Mesodermal cell (in vitro differentiated cells): ENCODE data around the gene UNC5C.

Experiments used
- H3K27ac ChIP-seq: 2 replicates; pipeline ENCODE4 v1.7.0; 2013; ENCODE audit warnings: mild to moderate bottlenecking, low read depth, low read length, moderate library complexity; ENCODE audit not compliant: severe bottlenecking
- H3K36me3 ChIP-seq: 2 replicates; pipeline ENCODE4 v1.7.1; 2013; ENCODE audit warnings: mild to moderate bottlenecking, low read length, moderate library complexity; ENCODE audit not compliant: control insufficient read depth, insufficient read depth
- H3K4me1 ChIP-seq: one replicate; pipeline ENCODE4 v1.7.1; 2013; ENCODE audit warnings: mild to moderate bottlenecking, low read length; ENCODE audit not compliant: insufficient read depth, control insufficient read depth, poor library complexity, severe bottlenecking
- H3K4me3 ChIP-seq: 2 replicates; pipeline ENCODE4 v1.7.0; 2013; ENCODE audit warnings: low read length, control low read depth, mild to moderate bottlenecking; ENCODE audit not compliant: insufficient read depth, poor library complexity, severe bottlenecking; ENCODE audit errors: extremely low read depth
- H3K9me3 ChIP-seq: 2 replicates; pipeline ENCODE4 v1.7.1; 2013; ENCODE audit warnings: mild to moderate bottlenecking, low read length, moderate library complexity; ENCODE audit not compliant: control insufficient read depth
- WGBS, 2 experiments: methylation state at CpG; one replicate each; pipeline ENCODE4 v1.1.5; 2013; ENCODE audit warnings: missing lambda C conversion rate in 2 of 2; ENCODE audit not compliant: insufficient coverage in 2 of 2; 5-methylcytosine and 5-hydroxymethylcytosine counted together

UNC5C gene

DNA sequence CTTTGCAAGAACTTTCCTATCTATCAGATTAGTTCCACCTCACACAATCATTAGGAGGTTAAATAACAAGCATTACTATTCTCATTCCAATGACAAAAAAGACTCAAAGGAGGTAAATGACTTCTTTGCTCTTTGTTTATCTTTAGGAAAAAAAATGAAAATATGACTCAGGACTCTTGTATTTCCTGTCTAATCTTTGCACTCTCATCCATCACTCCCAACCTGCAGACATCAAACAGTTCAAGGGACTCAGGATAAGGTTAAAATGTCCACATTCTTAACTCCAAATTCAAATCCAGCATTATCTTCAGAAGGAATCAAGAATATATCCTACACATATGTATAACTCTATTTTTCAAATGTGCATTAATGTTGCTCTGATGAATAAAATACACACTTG is 139.6 kb downstream of the UNC5C start:
- H3K36me3 ChIP-seq: no peaks in the 10 kb centered on the region
- no peak overlapping the region for H3K4me3 ChIP-seq
- H3K27ac ChIP-seq: no peak overlapping the region
- H3K4me1 ChIP-seq: peaks cover 8% of the 10 kb centered on the region
- no peaks in the 10 kb centered on the region for H3K9me3 ChIP-seq

DNA sequence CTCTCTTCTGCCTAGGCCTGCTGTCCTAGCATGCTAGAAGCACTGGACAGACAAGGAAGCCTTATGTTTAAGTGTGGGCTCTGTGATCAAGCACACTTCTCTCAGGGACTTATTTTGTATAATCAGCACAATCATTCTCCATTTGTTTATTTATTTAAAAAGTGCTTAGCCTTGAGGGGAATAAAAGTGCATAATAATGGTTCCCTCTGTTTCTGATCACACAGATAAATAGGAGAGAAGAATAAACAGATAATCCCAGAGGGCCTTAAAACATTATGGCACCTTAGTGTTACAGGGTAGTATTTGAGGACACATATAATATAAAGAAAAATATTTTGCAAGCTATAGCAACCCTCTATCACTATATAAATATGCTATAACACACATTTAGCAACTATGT is 146.5 kb downstream of the UNC5C start:
- H3K9me3 ChIP-seq: no peaks in the 10 kb centered on the region
- no peaks in the 10 kb centered on the region for H3K4me1 ChIP-seq
- H3K36me3 ChIP-seq: no peaks in the 10 kb centered on the region
- H3K27ac ChIP-seq: no peak overlapping the region
- no peak overlapping the region for H3K4me3 ChIP-seq

DNA sequence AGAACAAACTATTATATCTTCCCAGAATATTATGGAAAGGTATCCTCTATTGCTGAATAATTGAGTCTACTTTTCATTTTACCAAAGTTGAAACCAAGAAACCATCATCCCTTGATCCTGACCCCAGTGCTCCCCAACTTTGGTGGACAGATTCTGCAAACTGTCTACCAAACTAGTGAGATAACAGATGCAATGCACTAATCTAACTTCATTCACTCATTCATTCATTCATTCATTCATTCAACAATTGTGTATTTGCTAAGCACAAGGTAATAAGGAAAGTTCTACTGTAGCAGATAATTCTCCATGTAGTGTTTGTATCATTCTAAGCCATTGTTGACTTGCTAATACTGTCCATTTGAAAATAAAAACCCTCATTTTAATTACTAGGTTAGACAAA is 150.6 kb downstream of the UNC5C start:
- Histone ChIP-seq H3K9me3 (no peaks in the 10 kb centered on the region), H3K27ac (no peak overlapping the region), H3K4me1 (no peaks in the 10 kb centered on the region), H3K36me3 (no peaks in the 10 kb centered on the region), H3K4me3 (no peak overlapping the region)

DNA sequence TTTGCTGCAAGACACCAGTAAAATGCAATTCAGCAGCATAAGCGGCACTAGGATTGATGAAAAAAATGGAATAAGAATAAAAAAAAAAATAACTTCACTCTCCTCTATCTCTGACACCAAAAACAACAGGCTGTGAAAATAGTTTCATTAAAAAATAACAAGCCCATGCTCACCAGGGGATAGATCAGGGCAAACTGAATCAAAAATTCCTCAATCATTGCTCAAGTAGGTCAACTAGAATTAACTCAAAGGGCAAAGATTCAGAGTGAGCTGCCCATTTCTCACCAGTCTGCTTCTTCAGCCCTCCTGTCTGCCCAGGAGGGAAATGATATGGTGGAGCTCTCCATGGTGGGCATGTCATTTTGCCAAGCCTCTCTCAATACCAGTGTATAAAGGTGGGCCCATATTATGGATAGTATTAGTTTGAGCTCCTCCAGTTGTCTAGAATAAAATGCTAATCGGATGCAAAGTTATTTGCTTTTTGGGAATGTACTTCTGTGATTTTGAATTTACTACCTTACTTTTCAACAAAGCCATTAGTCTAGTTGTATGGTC is 153.9 kb downstream of the UNC5C start:
- no peak overlapping the region for H3K4me3 ChIP-seq
- no peak overlapping the region for H3K27ac ChIP-seq
- no peaks in the 10 kb centered on the region for H3K9me3 ChIP-seq
- H3K36me3 ChIP-seq: no peaks in the 10 kb centered on the region
- H3K4me1 ChIP-seq: no peaks in the 10 kb centered on the region
- WGBS, 2 experiments: no CpG with 5 or more reads among the region's 2 CpGs

DNA sequence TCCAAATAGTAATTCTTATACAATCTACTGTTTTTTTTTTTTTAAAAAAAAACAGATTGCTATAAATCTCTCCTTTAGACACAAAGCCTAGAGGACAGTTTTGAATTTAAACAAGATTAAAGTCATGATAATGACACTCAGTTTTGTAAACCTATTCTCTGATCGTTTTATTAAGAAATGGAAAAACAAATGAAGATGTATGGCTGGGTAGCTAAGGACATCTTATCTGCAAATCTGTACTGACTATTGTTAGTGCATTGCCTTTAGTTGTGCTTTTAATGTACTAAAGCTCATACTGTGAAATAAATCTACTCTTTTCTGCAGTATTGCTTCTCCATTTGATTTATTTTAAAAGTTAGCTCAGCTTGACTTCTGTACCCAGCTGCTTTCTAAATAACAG is 155.0 kb downstream of the UNC5C start:
- H3K4me3 ChIP-seq: no peak overlapping the region
- H3K9me3 ChIP-seq: no peaks in the 10 kb centered on the region
- WGBS, 2 experiments: no CpG with 5 or more reads among the region's 1 CpG
- H3K4me1 ChIP-seq: no peaks in the 10 kb centered on the region
- H3K36me3 ChIP-seq: no peaks in the 10 kb centered on the region
- H3K27ac ChIP-seq: no peak overlapping the region

DNA sequence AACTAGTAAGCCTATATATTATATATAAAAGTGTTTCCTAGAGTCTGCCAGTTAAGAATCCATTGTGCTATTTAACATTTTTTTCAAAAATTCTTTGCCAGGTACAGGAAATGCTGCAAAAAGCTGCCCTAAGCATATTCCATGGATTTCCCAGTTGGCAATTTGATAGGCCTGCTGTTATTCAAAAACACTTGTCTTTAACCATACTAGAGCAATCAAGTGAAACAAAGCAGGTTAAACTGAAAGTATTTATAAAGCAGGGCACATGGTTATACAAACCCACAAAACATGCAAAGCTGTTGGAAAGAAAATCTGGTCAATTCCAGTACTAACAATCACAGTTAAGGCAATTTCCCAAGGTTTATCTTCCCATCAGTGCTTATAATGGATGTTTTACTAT is 159.9 kb downstream of the UNC5C start:
- H3K36me3 ChIP-seq: no peaks in the 10 kb centered on the region
- no peaks in the 10 kb centered on the region for H3K4me1 ChIP-seq
- no peak overlapping the region for H3K27ac ChIP-seq
- H3K9me3 ChIP-seq: no peaks in the 10 kb centered on the region
- no peak overlapping the region for H3K4me3 ChIP-seq

DNA sequence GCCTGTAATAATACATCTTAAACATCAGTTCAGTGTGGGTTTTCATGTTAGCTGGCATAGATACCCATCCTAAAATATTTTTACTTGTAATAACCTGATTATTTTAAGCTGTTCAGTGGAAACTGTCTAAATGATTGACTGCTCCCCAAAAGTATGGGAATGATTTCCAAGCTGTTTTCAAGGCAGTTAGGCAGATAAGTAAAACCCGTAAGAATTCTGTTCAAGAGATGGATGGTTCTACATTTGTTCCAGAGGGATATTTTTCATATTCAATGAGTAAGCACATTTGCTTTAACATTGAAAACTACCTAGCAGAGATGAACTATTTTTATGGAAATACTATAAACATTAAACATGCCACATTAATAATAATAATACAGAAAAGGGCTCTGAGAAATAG is 161.1 kb downstream of the UNC5C start:
- Histone ChIP-seq H3K4me1 (no peaks in the 10 kb centered on the region), H3K36me3 (no peaks in the 10 kb centered on the region), H3K4me3 (no peak overlapping the region), H3K27ac (no peak overlapping the region), H3K9me3 (no peaks in the 10 kb centered on the region)
- WGBS, 2 experiments: no CpG with 5 or more reads among the region's 1 CpG

DNA sequence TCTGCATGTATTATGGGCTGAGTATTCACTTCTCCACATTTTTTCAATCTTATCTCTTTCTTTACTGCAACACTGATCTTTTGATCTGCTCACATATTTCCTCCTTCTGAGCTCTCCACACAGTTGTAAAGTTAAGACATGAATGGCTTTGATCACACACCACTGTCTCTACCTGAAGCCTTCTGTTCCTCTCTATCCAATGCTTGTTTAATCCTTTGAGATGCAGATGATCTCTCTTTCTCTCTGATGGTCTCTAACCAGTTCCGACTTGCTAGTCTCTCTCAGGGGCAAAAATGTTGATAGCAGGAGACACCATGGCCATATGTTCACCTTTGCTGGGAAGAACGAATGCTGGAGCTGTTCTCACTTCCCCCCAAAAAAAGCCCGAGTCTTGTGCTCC is 162.4 kb downstream of the UNC5C start:
- H3K36me3 ChIP-seq: no peaks in the 10 kb centered on the region
- WGBS, 2 experiments: no CpG with 5 or more reads among the region's 3 CpGs
- no peak overlapping the region for H3K27ac ChIP-seq

DNA sequence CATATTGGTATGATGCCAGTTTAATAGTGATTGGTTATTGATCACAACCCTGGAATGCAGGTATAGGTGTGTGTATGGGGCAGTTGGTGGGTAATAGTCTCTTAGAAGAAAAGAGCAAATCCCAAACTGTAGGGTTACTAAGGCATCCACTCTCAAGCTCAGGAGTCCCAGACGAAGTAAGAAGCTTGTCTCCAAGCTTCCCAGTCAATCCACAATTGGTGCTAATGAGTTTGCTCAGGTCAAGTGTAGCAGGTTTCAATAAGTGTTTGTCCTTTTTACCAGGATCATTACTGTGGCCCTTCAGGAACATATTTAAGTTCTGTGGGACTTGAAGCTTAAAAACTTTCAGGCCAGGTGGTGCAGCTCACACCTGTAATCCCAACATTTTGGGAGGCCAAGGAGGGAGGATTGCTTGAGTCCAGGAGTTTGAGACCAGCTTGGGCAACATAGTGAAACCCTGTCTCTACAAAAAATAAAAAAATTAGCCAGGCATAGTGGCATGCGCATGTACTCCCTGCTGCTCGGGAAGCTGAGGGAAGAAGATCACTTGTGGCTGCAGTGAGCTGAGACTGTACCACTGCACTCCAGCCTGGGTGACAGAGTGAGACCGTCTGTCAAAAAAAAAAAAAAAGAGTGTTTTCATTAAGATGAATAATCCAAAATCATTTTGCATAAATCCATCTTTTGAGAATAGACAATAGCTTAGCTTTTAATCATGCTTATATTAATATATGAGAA is 166.8 kb downstream of the UNC5C start:
- H3K36me3 ChIP-seq: no peaks in the 10 kb centered on the region
- no peaks in the 10 kb centered on the region for H3K4me1 ChIP-seq
- 78 to 79% methylated on average over 3 of the region's 4 CpGs for WGBS, 2 experiments
- no peaks in the 10 kb centered on the region for H3K9me3 ChIP-seq
- no peak overlapping the region for H3K4me3 ChIP-seq
- H3K27ac ChIP-seq: no peak overlapping the region

More for the DNA sequence above, 162.4 kb downstream of the UNC5C start:
- Histone ChIP-seq H3K4me3 (no peak overlapping the region), H3K4me1 (no peaks in the 10 kb centered on the region), H3K9me3 (no peaks in the 10 kb centered on the region)

DNA sequence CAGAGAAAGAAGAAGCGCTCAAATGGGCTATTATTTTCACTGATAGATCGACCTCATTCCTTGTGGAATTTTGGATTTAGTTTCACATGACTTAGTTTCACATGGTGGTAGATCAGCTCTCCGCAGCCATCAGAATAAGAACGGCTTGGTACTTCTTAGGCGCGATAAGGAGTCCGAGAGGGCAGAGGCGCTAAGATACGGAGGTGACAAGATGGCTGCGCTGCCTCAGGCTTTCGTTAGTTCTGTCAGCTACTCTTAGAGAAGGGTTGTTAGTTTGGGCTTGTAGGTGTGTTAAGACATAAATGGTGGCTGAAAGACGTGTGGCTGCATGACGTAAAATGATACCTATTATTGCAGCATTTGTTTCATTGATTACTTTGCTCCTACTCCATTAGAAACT is 169.1 kb downstream of the UNC5C start:
- Histone ChIP-seq H3K4me1 (no peaks in the 10 kb centered on the region), H3K4me3 (no peak overlapping the region), H3K36me3 (no peaks in the 10 kb centered on the region), H3K9me3 (no peaks in the 10 kb centered on the region), H3K27ac (no peak overlapping the region)
- WGBS, 2 experiments: 91% methylated on average over 10 to 13 of the region's 13 CpGs

DNA sequence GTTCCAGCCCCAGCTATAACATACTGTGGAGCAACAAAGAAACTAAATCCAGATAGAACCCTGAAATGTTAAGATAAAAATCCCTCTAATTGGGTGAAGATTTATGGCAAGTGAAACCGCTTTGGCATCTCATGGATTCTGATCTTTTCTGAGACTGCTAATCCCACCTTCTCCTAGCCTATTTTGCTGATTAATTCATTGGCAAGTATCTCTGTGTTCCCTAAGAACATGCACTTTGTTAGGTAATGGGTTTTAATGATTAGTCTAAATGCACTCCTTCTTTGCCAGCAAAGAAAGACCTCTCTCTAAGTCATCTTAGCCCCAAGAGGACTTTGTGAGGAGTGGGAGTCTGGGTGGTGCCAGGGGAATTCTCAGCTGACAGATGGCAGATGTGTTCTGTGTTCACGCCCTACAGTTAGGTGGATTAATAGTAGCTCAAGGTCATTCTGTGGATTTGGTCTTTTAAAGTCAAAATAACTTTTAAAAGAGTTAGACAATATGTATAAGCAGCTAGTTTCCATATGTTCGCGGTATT is 171.3 kb downstream of the UNC5C start:
- 60% methylated on average over 1 of the region's 4 CpGs; no CpG with 5 or more reads in 1 of the 2 experiments for whole genome bisulfite sequencing, 2 experiments
- no peaks in the 10 kb centered on the region for H3K9me3 ChIP-seq
- no peaks in the 10 kb centered on the region for H3K4me1 ChIP-seq
- H3K27ac ChIP-seq: no peak overlapping the region
- no peak overlapping the region for H3K4me3 ChIP-seq
- H3K36me3 ChIP-seq: no peaks in the 10 kb centered on the region
